IgD-negative memory B cell (primary cell): Measurements from ENCODE around the gene MKI67. TPM values are rescaled to one million over a fixed set of nuclear protein-coding genes. Genes with fewer than 3 reads are reported as not detected.
"Not testable (repeated sequence)": the region's sequence is repeated elsewhere in the genome, so short reads cannot be mapped to it uniquely, and the experiment has no call there.

Source experiments
- H3K27ac Mint-ChIP-seq, 3 donors: one replicate each; pipeline ENCODE4 v1.8.0; 2020 to 2022; ENCODE audit warnings: mild to moderate bottlenecking in 3 of 3, mixed read lengths in 3 of 3, moderate library complexity in 1 of 3
- H3K27me3 Mint-ChIP-seq: one replicate; pipeline ENCODE4 v1.8.0; 2021; ENCODE audit warnings: mixed read lengths
- H3K36me3 Mint-ChIP-seq: one replicate; pipeline ENCODE4 v1.8.0; 2020; ENCODE audit warnings: mild to moderate bottlenecking, mixed read lengths
- H3K4me1 Mint-ChIP-seq, 3 donors: one replicate each; pipeline ENCODE4 v1.8.0; 2020 to 2022; ENCODE audit warnings: mixed read lengths in 3 of 3, mild to moderate bottlenecking in 1 of 3
- H3K4me3 Mint-ChIP-seq, 4 donors: one replicate each; pipeline ENCODE4 v1.8.0; 2020 to 2022; ENCODE audit warnings: mild to moderate bottlenecking in 4 of 4, mixed read lengths in 4 of 4, moderate library complexity in 3 of 4
- H3K9me3 Mint-ChIP-seq, 3 donors: one replicate each; pipeline ENCODE4 v1.8.0; 2020 to 2021; ENCODE audit warnings: mixed read lengths in 3 of 3, mild to moderate bottlenecking in 1 of 3
- polyA plus RNA-seq: library from polyadenylated mRNA; unstranded; fragments of 300-500 nt; fragmentation: Illumina TruSeq; gene quantifications from one replicate; pipeline ENCODE4 v1.2.3, GENCODE V29; 2021

The MKI67 gene
- polyA plus RNA-seq, 1 donor from 2014 or later: 0.59 TPM

DNA sequence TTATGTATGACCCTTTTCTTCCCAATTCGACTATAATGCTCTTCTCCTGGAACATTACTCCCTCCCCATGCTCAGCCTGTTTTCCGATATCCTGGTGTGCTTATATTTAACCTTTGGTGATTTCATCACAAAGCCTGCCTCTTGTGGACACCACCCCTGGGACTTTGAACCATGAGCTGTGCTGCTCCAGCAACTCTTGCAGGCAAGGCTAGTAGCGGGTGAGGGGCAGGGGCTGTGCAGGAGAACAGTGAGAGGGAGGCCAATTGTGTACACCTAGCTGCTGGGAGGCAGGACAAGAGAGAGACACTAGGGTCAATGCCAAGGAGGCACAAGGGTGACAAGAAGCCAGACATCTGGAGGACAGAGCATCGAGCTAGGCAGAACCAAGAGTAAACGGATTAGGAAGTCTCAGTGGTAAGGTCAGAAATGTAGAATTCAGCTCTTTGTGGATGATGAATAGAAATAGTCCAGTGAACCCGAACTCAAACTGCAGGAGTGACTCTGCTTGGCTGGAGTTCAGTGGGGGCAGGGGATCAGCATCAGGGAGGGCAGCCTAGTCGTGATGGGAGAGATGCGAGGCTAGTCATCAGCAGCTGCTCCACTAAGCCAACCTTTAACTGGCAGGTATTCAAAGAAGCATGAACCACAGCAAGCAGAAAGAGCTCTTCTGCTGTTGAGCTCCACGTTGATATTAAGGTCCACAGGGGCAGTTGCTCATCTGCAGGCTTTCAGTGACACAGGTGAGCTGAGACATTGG is 31.0 kb upstream of the MKI67 start:
- no peaks in the 10 kb centered on the region for H3K36me3 Mint-ChIP-seq
- no peak overlapping the region for H3K27ac Mint-ChIP-seq
- H3K4me3 Mint-ChIP-seq: no peak overlapping the region
- H3K9me3 Mint-ChIP-seq: no peaks in the 10 kb centered on the region
- H3K27me3 Mint-ChIP-seq: peaks cover 18% of the 10 kb centered on the region
- H3K4me1 Mint-ChIP-seq: peaks cover 10 to 18% (median 15%) of the 10 kb centered on the region in 3 donors

DNA sequence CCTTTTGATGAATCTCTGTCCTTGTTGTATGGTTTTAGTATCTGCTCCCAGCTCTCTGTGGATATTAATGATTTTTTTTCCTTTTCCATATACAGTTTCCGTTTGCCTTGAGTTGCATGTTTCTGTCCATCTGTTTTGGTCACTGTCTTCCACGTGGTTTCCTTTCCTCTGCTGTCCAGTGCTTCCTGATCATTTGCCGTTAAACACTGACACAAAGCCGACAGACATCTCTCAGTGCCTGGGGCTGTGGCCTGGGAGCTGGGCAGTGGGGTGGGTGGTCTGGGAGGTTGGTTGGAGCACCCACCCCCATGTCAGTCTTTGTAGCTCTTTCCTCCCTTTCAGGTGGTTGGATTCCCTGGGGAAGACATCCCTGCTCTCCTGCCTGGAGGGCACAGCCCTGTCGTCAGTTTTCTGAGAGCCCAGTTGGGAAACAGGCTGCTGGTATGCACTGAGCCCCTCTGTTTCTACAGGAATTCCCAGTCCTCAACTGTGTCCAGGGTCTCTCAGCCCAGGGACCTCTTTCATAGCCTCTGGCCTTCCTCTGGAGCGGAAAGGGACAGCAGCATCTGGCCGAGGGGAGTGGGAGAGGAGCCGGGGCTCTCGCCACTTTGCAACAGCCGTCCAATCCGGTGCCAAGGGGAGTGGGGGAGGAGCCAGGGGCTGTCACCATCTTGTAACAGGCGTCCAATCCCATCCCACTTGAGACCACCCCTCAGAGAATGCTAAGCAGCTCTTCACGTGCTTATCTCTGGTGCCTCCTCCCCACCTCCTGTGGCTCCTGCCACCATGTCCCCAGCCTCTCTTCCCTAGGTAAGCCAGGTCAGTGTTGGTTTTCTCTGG is 26.7 kb upstream of the MKI67 start:
- peaks cover 0 to 7% (median 2%) of the 10 kb centered on the region in 3 donors for H3K4me1 Mint-ChIP-seq
- peak overlapping the region in 2 of 3 donors; percentile 15 to 70 for H3K27ac Mint-ChIP-seq
- peaks cover 0 to under 1% (median 0%) of the 10 kb centered on the region in 3 donors for H3K9me3 Mint-ChIP-seq
- H3K36me3 Mint-ChIP-seq: no peaks in the 10 kb centered on the region
- H3K4me3 Mint-ChIP-seq: no peak overlapping the region
- peaks cover 28% of the 10 kb centered on the region for H3K27me3 Mint-ChIP-seq

DNA sequence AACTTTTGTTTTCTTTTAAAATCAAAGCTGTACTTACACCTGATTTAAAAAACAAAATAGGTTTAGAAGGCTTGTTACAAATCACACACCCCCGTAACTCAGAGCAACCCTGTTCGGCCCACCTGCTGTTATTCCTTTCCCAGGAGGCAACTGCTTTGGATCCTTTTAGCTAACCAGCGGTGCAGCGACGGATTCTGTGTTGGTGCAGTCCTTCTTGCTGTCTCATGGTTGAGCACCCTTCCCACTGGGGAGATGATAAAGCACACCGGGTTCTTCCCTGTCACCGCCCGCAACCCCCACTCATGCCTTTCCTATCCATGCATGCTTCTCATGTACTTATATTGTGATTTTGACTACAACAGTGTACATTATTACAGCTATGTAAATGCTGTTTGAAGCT is 24.8 kb upstream of the MKI67 start:
- peaks cover 7 to 14% (median 13%) of the 10 kb centered on the region in 3 donors for H3K4me1 Mint-ChIP-seq
- peaks cover 22% of the 10 kb centered on the region for H3K27me3 Mint-ChIP-seq
- no peaks in the 10 kb centered on the region for H3K36me3 Mint-ChIP-seq
- H3K4me3 Mint-ChIP-seq: peak overlapping the region in 2 of 4 donors; percentile 57 to 59
- peaks cover 0 to 8% (median 6%) of the 10 kb centered on the region in 3 donors for H3K9me3 Mint-ChIP-seq
- H3K27ac Mint-ChIP-seq: no peak overlapping the region

DNA sequence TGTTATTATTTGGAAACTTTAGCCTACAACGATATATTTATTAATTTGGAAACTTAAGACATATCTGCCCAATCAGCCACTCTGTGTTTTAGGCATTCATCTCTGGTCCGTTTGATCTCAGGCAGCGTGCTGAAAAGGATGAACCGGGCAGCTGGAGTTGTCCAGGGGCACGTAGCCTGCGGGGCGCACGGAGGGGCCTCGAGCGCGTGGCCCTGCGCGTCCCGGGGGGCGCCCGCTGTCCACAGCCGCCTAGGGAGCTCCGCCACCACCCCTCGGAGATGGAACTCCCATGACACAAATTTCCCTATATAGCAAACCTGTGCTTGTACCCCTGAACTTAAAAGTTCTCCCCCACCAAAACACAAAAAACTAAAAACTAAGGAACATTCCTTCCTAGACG is 24.3 kb upstream of the MKI67 start:
- H3K27ac Mint-ChIP-seq: peak overlapping the region in 1 of 3 donors; percentile 60

DNA sequence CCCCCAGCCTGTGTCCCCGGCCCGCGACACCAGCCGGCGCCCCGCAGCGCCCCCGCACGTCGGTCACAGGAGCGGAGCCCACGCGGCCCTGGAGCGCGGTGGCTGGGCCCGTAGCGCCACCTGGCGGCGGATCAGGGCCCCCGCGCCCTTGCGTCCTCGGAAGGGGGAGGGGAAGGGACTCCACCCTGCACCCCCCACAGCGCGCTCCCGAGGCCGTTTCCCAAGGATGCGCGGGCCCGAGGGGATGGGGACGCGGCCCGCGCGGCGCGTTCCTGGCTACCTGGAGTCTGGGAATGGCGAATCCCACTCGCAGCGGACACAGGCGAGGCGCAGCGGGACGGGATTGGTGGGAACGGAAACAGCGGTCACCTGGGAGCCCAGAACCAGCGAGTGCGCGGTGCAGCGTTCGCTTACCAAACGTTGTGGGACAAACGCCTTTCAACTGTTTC is 23.8 kb upstream of the MKI67 start:
- peaks cover 18% of the 10 kb centered on the region for H3K27me3 Mint-ChIP-seq
- H3K4me3 Mint-ChIP-seq: peak overlapping the region; percentile 38 to 72 (median 57)
- peak overlapping the region in 2 of 3 donors; percentile 59 to 60 for H3K27ac Mint-ChIP-seq
- peaks cover 7 to 14% (median 13%) of the 10 kb centered on the region in 3 donors for H3K4me1 Mint-ChIP-seq
- H3K36me3 Mint-ChIP-seq: no peaks in the 10 kb centered on the region
- H3K9me3 Mint-ChIP-seq: peaks cover 0 to 13% (median 6%) of the 10 kb centered on the region in 3 donors

More for the DNA sequence above, 24.3 kb upstream of the MKI67 start:
- Mint-ChIP-seq H3K36me3 (no peaks in the 10 kb centered on the region), H3K9me3 (peaks cover 0 to 9% (median 6%) of the 10 kb centered on the region in 3 donors), H3K4me3 (peak overlapping the region in 3 of 4 donors; percentile 38 to 72 (median 57)), H3K27me3 (peaks cover 18% of the 10 kb centered on the region), H3K4me1 (peaks cover 7 to 14% (median 13%) of the 10 kb centered on the region in 3 donors)

DNA sequence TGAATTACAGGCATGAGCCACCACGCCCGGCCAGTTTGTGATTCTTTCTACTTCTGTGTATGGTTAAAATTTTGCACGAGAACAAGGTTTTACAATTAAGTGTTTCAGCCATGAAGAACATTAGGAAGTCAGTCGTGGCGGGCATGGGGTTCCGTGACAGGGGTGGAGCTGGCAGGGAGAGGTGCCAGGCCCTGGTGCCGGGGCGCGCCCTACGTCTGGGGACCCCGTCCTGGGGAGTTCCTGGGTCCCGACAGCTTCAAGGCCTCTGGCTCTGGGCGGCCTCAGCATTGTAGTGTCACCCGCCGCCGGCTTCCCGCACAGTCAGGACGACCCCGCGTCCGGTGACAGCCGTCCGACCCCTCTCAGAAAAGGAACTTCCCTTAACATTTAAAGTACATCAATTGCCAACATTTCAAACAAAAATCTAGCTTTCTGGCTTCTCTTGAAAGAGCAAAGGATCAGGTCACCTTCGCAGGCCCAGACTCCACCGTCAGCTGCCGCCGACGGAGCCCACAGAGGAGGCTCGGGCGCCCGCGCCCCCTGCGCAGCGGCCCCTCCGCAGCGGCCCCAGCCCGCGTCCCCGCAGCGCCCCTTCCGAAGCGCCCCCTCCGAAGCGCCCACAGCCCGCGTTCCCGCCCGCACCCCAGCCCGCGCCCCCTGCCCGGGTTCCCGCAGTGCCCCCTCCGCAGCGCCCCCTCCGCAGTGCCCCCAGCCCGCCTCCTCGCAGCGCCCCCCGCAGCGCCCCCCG is 23.2 kb upstream of the MKI67 start:
- peaks cover 18% of the 10 kb centered on the region for H3K27me3 Mint-ChIP-seq
- no peak overlapping the region for H3K27ac Mint-ChIP-seq
- H3K9me3 Mint-ChIP-seq: peaks cover 2 to 14% (median 6%) of the 10 kb centered on the region in 3 donors
- H3K4me3 Mint-ChIP-seq: no peak overlapping the region
- H3K4me1 Mint-ChIP-seq: peaks cover 7 to 14% (median 13%) of the 10 kb centered on the region in 3 donors
- no peaks in the 10 kb centered on the region for H3K36me3 Mint-ChIP-seq

DNA sequence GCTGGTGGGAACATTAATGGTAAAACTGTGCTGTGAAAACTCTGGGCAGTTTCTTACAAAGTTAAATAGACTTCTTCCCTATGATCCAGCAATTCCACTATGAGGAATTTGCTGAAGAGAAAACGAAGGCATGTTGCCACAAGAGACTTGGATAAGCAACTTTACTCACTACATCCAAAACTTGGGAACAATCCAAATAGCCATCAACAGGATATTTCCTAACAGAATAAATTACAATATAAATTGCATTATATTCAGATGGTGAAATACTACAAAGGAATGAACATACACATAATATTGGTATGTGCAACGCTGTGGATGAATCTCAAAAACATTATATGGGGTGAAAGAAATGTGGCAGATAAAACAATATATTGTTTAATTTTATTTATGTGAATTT is 21.4 kb upstream of the MKI67 start:
- Mint-ChIP-seq H3K9me3 (peaks cover 2 to 14% (median 6%) of the 10 kb centered on the region in 3 donors), H3K4me3 (peak overlapping the region in 2 of 4 donors; percentile 24 to 38), H3K27ac (peak overlapping the region in 1 of 3 donors; percentile 36), H3K4me1 (peaks cover 7 to 14% (median 13%) of the 10 kb centered on the region in 3 donors), H3K36me3 (no peaks in the 10 kb centered on the region), H3K27me3 (peaks cover 16% of the 10 kb centered on the region)

DNA sequence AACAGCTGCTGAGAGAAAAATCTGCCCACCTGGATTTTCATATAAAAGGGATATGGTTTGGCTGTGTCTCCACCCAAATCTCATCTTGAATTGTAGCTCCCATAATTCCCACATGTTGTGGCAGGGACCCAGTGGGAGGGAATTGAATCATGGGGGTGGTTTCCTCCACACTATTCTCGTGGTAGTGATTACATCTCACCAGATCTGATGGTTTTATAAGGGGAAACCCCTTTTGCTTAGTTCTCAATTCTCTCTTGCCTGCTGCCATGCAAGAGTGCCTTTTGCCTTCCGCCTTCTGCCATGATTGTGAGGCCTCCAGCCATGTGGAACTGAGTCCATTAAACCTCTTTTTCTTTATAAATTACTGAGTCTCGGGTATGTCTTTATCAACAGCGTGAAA is 20.8 kb upstream of the MKI67 start:
- peaks cover 7 to 13% (median 12%) of the 10 kb centered on the region in 3 donors for H3K4me1 Mint-ChIP-seq
- H3K9me3 Mint-ChIP-seq: peaks cover 2 to 14% (median 6%) of the 10 kb centered on the region in 3 donors
- H3K36me3 Mint-ChIP-seq: no peaks in the 10 kb centered on the region
- H3K27ac Mint-ChIP-seq: peak overlapping the region in 2 of 3 donors; percentile 32 to 36
- peak overlapping the region in 2 of 4 donors; percentile 24 to 72 for H3K4me3 Mint-ChIP-seq
- peaks cover 13% of the 10 kb centered on the region for H3K27me3 Mint-ChIP-seq

DNA sequence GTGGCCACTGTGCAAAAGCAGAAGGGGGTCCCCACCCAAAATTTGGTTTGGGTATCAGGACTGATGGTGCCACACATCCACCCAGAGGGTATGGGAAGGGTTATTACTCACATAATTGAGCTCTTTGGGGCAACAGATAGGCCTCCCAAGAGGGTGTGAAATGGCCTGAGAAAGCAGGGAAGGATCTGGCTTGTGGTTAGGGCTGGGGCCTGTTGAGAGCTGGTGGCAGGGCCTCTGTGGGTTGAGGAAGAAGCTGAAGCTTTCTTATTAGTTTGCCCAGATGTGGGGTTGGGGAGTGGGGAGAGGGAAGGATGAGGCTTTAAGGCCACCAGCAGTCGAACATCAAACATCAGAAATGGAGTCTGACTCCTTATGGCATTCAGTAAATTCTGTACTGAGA is 18.3 kb upstream of the MKI67 start:
- Mint-ChIP-seq H3K4me1 (peaks cover 7 to 13% (median 10%) of the 10 kb centered on the region in 3 donors), H3K27ac (no peak overlapping the region), H3K36me3 (no peaks in the 10 kb centered on the region), H3K4me3 (no peak overlapping the region), H3K27me3 (peaks cover 10% of the 10 kb centered on the region), H3K9me3 (peaks cover 2 to 14% (median 6%) of the 10 kb centered on the region in 3 donors)

DNA sequence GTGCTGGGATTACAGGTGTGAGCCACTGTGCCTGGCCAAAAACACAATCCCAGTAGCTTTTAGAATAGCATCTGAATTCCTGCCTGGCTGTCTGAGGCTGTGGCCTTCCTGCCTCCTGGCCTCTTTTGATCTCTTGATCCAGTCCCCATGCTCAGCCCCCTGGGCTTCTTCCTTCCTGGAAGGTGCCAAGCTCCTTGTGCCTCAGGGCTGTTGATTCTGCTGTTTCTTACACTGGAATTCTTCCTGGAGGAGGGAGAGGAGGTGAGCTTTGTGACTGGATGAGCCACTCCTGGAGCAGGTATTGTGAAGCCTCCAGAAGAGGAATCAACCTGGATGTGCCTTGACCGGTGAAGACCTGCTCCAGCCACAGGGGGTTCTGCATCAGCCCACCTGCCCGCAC is 17.3 kb upstream of the MKI67 start:
- Mint-ChIP-seq H3K4me3 (no peak overlapping the region), H3K9me3 (peaks cover 2 to 14% (median 6%) of the 10 kb centered on the region in 3 donors), H3K27ac (no peak overlapping the region), H3K27me3 (peaks cover 6% of the 10 kb centered on the region), H3K36me3 (no peaks in the 10 kb centered on the region), H3K4me1 (peaks cover 7 to 11% (median 10%) of the 10 kb centered on the region in 3 donors)

DNA sequence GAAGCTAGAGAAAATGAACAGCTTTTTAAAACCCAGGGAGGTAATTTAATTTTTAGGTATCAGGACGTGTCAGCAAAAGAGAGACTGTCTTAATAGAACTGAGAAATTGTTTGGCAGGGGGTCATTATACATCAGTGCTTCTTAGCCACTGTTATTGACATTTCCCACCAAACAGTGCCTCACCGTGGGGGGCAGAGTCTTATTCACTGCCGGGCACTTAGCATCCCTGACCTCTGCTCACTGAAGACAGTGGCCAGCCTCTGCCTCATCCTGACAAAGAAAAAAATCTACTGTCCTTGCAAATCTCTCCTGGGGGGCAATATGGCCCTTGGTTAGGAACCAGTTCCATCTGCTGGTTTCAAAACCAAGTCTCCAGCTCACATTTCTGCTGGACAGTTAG is 14.2 kb upstream of the MKI67 start:
- H3K4me1 Mint-ChIP-seq: peaks cover 0 to 6% (median 4%) of the 10 kb centered on the region in 3 donors
- H3K4me3 Mint-ChIP-seq: no peak overlapping the region
- peaks cover 0 to 5% (median 2%) of the 10 kb centered on the region in 3 donors for H3K9me3 Mint-ChIP-seq
- H3K36me3 Mint-ChIP-seq: no peaks in the 10 kb centered on the region
- no peak overlapping the region for H3K27ac Mint-ChIP-seq
- peaks cover 2% of the 10 kb centered on the region for H3K27me3 Mint-ChIP-seq

DNA sequence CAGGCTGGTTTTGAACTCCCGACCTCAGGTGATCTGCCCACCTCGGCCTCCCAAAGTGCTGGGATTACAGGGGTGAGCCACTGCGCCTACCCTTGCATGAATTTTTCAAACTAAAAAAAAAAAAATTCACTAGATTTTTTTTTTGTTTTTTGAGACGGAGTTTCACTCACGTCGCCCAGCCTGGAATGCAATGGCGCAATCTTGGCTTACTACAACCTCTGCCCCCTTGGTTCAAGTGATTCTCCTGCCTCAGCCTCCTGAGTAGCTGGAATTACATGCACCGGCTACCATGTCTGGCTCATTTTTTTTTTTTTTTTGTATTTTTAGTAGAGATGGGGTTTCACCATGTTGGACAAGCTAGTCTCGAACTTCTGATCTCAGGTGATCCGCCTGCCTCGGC is 12.2 kb upstream of the MKI67 start:
- not testable (repeated sequence) for H3K36me3 Mint-ChIP-seq

DNA sequence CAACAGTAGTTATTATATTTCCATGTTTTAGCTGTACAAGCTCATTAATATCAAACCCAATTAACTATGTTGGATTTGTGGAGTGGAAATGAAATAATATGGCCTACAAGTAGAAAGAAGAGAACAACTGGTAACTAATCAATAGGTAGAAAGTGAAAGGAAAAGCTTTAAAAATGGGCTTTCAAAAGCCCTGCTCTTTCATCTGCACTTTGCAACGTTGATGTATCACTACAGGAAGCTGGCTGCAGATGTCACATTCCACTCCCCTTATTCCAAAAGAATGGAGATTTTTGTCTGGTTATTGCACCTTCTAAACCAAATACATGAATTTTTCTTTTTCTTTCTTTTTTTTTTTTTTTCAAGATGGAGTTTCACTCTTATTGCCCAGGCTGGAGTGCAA is 11.7 kb upstream of the MKI67 start:
- peaks cover 0 to 6% (median 4%) of the 10 kb centered on the region in 3 donors for H3K4me1 Mint-ChIP-seq
- no peak overlapping the region for H3K4me3 Mint-ChIP-seq
- H3K27ac Mint-ChIP-seq: no peak overlapping the region
- peaks cover 4% of the 10 kb centered on the region for H3K27me3 Mint-ChIP-seq
- H3K9me3 Mint-ChIP-seq: no peaks in the 10 kb centered on the region
- peaks cover 2% of the 10 kb centered on the region for H3K36me3 Mint-ChIP-seq

More for the DNA sequence above, 12.2 kb upstream of the MKI67 start:
- not testable (repeated sequence) for H3K27me3 Mint-ChIP-seq, H3K27ac Mint-ChIP-seq, H3K4me3 Mint-ChIP-seq, H3K4me1 Mint-ChIP-seq, H3K9me3 Mint-ChIP-seq

DNA sequence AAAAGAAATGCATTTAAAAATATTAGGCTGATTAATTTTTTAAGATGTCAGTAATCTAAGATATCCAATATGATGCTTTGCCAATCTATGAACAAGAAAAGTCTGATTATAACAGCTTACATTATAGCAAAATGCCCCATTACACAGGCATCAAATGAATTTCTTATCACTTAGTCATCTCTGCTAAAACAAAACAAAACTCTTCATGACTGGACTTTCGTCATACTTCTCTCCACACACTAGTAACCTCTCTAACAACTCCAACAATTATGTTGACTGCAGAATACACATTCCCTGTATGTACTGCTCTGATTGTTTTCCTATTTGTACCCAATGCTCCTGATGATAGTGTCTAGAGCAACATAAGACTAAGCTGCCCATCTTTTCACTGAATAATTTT is 3.8 kb upstream of the MKI67 start:
- no peaks in the 10 kb centered on the region for H3K9me3 Mint-ChIP-seq
- peaks cover 2% of the 10 kb centered on the region for H3K36me3 Mint-ChIP-seq
- peaks cover 7 to 20% (median 8%) of the 10 kb centered on the region in 3 donors for H3K4me1 Mint-ChIP-seq
- H3K27me3 Mint-ChIP-seq: peaks cover 11% of the 10 kb centered on the region
- H3K27ac Mint-ChIP-seq: peak overlapping the region in 1 of 3 donors; percentile 3
- H3K4me3 Mint-ChIP-seq: no peak overlapping the region
